ENCODE measurements around the gene CLCN5. TPM values are rescaled to one million over a fixed set of nuclear protein-coding genes. Genes with fewer than 3 reads are reported as not detected.

Gene CLCN5
- total and polyA plus RNA-seq, 10 of the 15 experiments (the other 5 are each of a cell fraction or from before 2014, with no cell fraction given), result 0.33 to 3.8 (median 2.6) TPM

- TF ChIP-seq, protein P1, sequence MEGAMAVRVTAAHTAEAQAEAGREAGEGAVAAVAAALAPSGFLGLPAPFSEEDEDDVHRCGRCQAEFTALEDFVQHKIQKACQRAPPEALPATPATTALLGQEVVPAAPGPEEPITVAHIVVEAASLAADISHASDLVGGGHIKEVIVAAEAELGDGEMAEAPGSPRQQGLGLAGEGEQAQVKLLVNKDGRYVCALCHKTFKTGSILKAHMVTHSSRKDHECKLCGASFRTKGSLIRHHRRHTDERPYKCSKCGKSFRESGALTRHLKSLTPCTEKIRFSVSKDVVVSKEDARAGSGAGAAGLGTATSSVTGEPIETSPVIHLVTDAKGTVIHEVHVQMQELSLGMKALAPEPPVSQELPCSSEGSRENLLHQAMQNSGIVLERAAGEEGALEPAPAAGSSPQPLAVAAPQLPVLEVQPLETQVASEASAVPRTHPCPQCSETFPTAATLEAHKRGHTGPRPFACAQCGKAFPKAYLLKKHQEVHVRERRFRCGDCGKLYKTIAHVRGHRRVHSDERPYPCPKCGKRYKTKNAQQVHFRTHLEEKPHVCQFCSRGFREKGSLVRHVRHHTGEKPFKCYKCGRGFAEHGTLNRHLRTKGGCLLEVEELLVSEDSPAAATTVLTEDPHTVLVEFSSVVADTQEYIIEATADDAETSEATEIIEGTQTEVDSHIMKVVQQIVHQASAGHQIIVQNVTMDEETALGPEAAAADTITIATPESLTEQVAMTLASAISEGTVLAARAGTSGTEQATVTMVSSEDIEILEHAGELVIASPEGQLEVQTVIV (IDR thresholded peaks at IDR 0.05; ENCODE audit: borderline replicate concordance, partially characterized antibody), result no peak
- no peak for TF ChIP-seq RCOR1 (conservative IDR thresholded peaks at IDR 0.05; ENCODE audit: low read depth, low read length)
Observed at GRCh38 chrX:49912086-49912485, 10.3 kb upstream of the CLCN5 start (continued).

- Histone ChIP-seq H3K4me3 (no peak overlapping the region), H3K27me3 (replicated peaks in 1 of 2; ENCODE audit: control insufficient read depth in 2 of 2, insufficient read depth in 2 of 2, low read length in 1 of 2) (no peaks in the 10 kb centered on the region), H4K20me1 (ENCODE audit: control insufficient read depth, insufficient read depth) (no peaks in the 10 kb centered on the region), H2AFZ (ENCODE audit: control insufficient read depth, low read depth, low read length) (no peak overlapping the region), H3K27ac (ENCODE audit: control insufficient read depth, insufficient read depth) (no peak overlapping the region), H3K36me3 (ENCODE audit: control insufficient read depth in 2 of 2, insufficient read depth in 2 of 2, low read length in 1 of 2) (no peaks in the 10 kb centered on the region), H3K4me2 (ENCODE audit: control insufficient read depth, insufficient read depth) (no peak overlapping the region), H3K9me3 (replicated peaks; ENCODE audit: control insufficient read depth, insufficient read depth, low read length) (no peaks in the 10 kb centered on the region), H3K79me2 (ENCODE audit: control insufficient read depth, insufficient read depth, low read length) (no peaks in the 10 kb centered on the region), H3K9ac (ENCODE audit: control insufficient read depth, insufficient read depth, low read length) (no peak overlapping the region), H3K4me1 (ENCODE audit: control insufficient read depth, insufficient read depth, low read length) (no peaks in the 10 kb centered on the region; the same call in 1 of the 2 replicates)
- no peak for DNase-seq (ENCODE audit: low read depth, low spot score)
- no TSS peak for BruUV-seq (replicated peaks)
- no peak for ATAC-seq
- no peak for TF ChIP-seq RCOR1 (conservative IDR thresholded peaks at IDR 0.05; ENCODE audit: low read depth, low read length)
- TF ChIP-seq NRF1 (conservative IDR thresholded peaks at IDR 0.05; ENCODE audit: low read depth, low read length), result no peak
- no peak for TF ChIP-seq HDAC6 (IDR thresholded peaks at IDR 0.05; ENCODE audit: unreplicated experiment)
- TF ChIP-seq, protein P2, sequence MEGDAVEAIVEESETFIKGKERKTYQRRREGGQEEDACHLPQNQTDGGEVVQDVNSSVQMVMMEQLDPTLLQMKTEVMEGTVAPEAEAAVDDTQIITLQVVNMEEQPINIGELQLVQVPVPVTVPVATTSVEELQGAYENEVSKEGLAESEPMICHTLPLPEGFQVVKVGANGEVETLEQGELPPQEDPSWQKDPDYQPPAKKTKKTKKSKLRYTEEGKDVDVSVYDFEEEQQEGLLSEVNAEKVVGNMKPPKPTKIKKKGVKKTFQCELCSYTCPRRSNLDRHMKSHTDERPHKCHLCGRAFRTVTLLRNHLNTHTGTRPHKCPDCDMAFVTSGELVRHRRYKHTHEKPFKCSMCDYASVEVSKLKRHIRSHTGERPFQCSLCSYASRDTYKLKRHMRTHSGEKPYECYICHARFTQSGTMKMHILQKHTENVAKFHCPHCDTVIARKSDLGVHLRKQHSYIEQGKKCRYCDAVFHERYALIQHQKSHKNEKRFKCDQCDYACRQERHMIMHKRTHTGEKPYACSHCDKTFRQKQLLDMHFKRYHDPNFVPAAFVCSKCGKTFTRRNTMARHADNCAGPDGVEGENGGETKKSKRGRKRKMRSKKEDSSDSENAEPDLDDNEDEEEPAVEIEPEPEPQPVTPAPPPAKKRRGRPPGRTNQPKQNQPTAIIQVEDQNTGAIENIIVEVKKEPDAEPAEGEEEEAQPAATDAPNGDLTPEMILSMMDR (IDR thresholded peaks at IDR 0.05 in 2 of 3, conservative IDR thresholded peaks at IDR 0.05 in 1 of 3; ENCODE audit: control insufficient read depth in 2 of 3, extremely low read depth in 1 of 3, insufficient read depth in 1 of 3, low read depth in 3 of 3, low read length in 3 of 3), result no peak
- no peak for TF ChIP-seq HDGF (IDR thresholded peaks at IDR 0.05)
- no peak for TF ChIP-seq TCF7 (IDR thresholded peaks at IDR 0.05; ENCODE audit: borderline replicate concordance)
- no peak for TF ChIP-seq YY1 (IDR thresholded peaks at IDR 0.05; ENCODE audit: low read depth, low read length)
- no peak for TF ChIP-seq IKZF1 (conservative IDR thresholded peaks at IDR 0.05)
- ChIA-PET CTCF (interaction anchor here (0.7 to 2.3 kb wide), 7 partner anchors 9 to 667 kb away, joined by 3 to 9 read pairs (median 3); partner anchors contain the start of gene CLCN5), POLR2A (no interaction called here), SMC1A (ENCODE audit: uncharacterized antibody, unreplicated experiment) (no interaction called here), RAD21 (ENCODE audit: unreplicated experiment) (no interaction called here)
- intact Hi-C loops (cut with micrococcal nuclease; ENCODE audit: unreplicated experiment), result no loop called here
- in situ Hi-C loops (cut with MboI), result loop anchor here (5.0 kb wide), 1 partner anchor 669 kb away; no protein-coding TSS in a partner anchor
- WGBS (ENCODE audit: insufficient coverage, insufficient replicate concordance, low lambda C conversion rate, missing lambda C conversion rate), result 0% methylated on average over 3 of the region's 3 CpGs
- no peak for FAIRE-seq
Observed at GRCh38 chrX:49912861-49913260, 9.5 kb upstream of the CLCN5 start.
